Lower leg skin (tissue), 4 donors: Measurements from ENCODE around the gene LRRC41. TPM values are rescaled to one million over a fixed set of nuclear protein-coding genes. Genes with fewer than 3 reads are reported as not detected.
"Not testable (repeated sequence)": the region's sequence is repeated elsewhere in the genome, so short reads cannot be mapped to it uniquely, and the experiment has no call there.

Experiments
- DNase-seq, 2 donors: peaks; one replicate each; pipeline ENCODE4 v3.0.0-alpha.2; 2019; ENCODE audit warnings: low spot score in 2 of 2
- H3K4me3 ChIP-seq: fragments of 200-600 bp; sonication (generic); 2 replicates; pipeline ENCODE4 v1.5.1; 2017; ENCODE audit warnings: mild to moderate bottlenecking, low read depth; ENCODE audit not compliant: poor library complexity, severe bottlenecking
- POLR2A ChIP-seq, 2 donors: fragments of 450-650 bp; IDR thresholded peaks; one replicate each; pipeline ENCODE4 v1.6.1; 2016 to 2017; ENCODE audit warnings: antibody characterized with exemption in 2 of 2, mild to moderate bottlenecking in 1 of 2, moderate library complexity in 1 of 2
- WGBS, 2 donors: methylation state at CpG; one replicate each; pipeline ENCODE4 v1.1.5; 2018; 5-methylcytosine and 5-hydroxymethylcytosine counted together
- intact Hi-C: fragments of 100-400 bp; cut with DNase I; formaldehyde crosslinking; loops from one replicate; pipeline ENCODE4 v1.15.0; 2023; ENCODE audit warnings: low total_unique reads
- total RNA-seq, 4 donors: library from RNA; depleted of rRNA; stranded (reverse); fragments of >200 nt; gene quantifications; one replicate each; pipeline ENCODE4 v1.1.0, GENCODE V29; 2016
- TF ChIP-seq, protein P1 (sequence below), 3 donors: fragments of 450-650 bp; IDR thresholded peaks; one replicate each; pipeline ENCODE4 v1.5.1; 2016; ENCODE audit warnings: antibody characterized with exemption in 3 of 3, mild to moderate bottlenecking in 3 of 3, moderate library complexity in 2 of 3

The LRRC41 gene
- total RNA-seq, 4 donors from 2014 or later, result 74.6 to 87.8 (median 82.3) TPM

DNA sequence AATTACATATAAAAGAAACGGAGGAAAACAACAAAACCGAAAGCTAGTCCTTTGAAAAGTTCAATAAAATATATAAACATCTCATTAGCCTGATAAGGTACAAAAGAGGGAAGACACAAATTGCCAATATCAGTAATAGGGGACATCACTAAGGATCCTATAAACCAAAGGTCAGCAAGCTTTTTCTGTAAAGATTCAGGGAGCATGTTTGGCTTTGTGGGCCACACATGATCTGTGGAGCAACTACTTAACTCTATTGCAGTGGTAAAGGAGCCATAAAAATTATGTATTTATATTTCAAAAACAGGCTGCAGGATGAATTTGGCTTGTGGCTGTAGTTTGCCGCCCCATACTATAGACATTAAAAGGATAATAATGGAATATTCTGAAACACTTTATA is 31.7 kb upstream of the LRRC41 start:
- DNase-seq, result no peak

DNA sequence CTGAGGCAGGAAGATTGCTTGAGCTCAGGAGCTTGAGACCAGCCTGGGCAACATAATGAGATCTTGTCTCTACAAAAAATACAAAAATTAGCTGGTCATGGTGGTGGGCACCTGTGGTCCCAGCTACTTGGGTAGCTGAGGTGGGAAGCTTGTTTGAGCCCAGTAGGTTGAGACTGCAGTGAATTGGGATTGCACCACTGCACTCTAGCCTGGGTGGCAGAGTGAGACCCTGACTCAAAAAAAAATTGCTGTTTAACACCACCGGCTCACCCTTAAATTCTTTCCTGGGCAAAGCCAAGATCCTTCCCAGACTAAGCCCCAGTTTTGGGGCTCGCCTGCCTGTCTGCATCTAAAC is 30.6 kb upstream of the LRRC41 start:
- no peak overlapping the region for H3K4me3 ChIP-seq
- intact Hi-C loops, result no loop called here
- TF ChIP-seq, protein P1, sequence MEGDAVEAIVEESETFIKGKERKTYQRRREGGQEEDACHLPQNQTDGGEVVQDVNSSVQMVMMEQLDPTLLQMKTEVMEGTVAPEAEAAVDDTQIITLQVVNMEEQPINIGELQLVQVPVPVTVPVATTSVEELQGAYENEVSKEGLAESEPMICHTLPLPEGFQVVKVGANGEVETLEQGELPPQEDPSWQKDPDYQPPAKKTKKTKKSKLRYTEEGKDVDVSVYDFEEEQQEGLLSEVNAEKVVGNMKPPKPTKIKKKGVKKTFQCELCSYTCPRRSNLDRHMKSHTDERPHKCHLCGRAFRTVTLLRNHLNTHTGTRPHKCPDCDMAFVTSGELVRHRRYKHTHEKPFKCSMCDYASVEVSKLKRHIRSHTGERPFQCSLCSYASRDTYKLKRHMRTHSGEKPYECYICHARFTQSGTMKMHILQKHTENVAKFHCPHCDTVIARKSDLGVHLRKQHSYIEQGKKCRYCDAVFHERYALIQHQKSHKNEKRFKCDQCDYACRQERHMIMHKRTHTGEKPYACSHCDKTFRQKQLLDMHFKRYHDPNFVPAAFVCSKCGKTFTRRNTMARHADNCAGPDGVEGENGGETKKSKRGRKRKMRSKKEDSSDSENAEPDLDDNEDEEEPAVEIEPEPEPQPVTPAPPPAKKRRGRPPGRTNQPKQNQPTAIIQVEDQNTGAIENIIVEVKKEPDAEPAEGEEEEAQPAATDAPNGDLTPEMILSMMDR (IDR thresholded peaks at IDR 0.05), result no peak
- no peak for TF ChIP-seq POLR2A (IDR thresholded peaks at IDR 0.05)
- DNase-seq, result no peak
- WGBS, 2 donors, result 85 to 95% methylated on average over 2 of the region's 2 CpGs

More for the DNA sequence above, 31.7 kb upstream of the LRRC41 start:
- intact Hi-C loops, result no loop called here
- TF ChIP-seq, protein P1 (IDR thresholded peaks at IDR 0.05), result no peak
- TF ChIP-seq POLR2A (IDR thresholded peaks at IDR 0.05), result no peak
- WGBS, 2 donors, result 97 to 98% methylated on average over 3 of the region's 3 CpGs
- H3K4me3 ChIP-seq, result no peak overlapping the region

DNA sequence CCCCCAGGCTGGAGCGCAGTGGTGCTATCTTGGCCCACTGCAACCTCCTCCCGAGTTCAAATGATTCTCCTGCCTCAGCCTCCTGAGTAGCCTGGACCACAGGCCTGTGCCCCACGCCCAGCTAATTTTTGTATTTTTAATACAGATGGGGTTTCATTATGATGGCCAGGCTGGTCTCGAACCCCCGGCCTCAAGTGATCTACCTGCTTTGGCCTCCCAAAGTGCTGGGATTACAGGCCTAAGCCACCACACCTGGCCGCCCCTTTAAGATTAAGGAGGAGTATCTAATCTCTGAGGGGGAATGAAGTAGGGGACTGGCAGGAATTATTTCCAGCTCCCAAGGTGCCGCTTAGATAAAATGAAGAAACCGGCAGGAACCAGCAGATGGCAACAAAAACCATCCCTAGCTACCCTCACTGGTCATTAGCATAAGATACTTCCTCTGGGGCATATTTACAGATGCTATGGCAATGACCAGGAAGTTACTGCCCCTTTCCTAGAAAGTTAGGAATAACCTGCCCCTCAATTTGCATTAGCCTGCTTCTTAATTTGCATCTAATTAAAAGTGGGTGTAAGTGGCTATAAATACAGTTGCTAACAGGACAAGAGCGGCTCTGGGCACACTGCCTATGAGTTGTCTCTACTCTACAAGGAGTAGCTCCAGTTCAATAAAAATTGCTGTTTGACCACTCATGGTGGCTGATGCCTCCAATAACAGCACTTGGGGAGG is 30.0 kb upstream of the LRRC41 start:
- 76 to 81% methylated on average over 6 to 9 of the region's 9 CpGs for WGBS, 2 donors
- TF ChIP-seq POLR2A (IDR thresholded peaks at IDR 0.05), result no peak
- TF ChIP-seq, protein P1 (IDR thresholded peaks at IDR 0.05), result no peak
- DNase-seq, result no peak
- H3K4me3 ChIP-seq, result no peak overlapping the region
- intact Hi-C loops, result no loop called here

DNA sequence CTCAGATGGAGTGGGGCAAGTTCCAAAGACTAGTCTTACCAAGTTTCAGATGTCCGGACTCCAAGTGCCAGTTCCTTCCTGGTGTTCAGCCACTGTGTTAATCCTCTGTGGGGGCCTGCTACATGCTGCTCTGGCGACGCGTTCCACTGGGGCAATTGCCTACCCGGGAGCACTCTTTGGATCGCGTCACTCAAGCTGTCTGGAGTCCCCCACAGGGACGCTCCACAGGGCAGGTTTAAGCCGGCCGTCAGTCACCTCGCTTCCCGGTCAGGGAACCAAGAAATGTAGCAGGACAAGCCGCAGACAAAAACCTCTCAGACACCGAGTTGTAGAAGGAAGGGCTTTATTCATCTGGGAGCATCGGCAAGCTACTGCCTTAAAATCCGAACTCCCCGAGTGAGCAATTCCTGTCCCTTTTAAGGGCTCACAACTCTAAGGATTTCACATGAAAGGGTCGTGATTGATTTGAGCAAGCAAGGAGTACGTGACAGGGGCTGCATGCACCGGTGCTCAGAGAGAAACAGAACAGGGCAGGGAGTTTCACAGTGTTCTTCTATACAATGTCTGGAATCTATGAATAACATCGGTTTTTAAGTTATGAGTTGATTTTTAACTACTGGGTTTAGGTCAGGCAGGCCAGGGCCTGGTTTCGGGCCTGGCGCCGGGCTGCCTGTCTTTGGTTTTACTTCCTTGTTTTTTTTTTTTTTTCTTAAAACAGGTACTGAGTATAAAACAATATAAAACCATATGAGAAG is 28.5 kb upstream of the LRRC41 start:
- intact Hi-C loops, H3K4me3 ChIP-seq, DNase-seq: not testable (repeated sequence)
- 85 to 86% methylated on average over 24 of the region's 24 CpGs for WGBS, 2 donors

DNA sequence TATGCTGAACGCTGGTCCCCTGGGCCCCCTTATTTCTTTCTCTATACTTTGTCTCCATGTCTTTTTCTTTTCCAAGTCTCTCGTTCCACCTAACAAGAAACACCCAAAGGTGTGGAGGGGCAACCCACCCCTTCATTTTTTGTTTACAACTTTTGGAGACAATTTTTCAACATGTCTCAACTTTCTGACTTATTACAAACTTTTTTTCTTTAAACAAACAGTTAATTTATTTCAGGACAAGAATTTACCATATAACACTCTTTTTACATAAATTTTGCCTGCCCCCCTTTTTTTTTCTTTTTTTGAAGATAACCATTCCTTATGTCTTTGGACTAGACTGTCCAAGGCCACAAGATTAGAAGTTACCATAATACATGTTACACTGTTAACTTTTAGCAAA is 27.0 kb upstream of the LRRC41 start:
- H3K4me3 ChIP-seq, DNase-seq, intact Hi-C loops: not testable (repeated sequence)
- 86 to 94% methylated on average over 2 of the region's 2 CpGs for WGBS, 2 donors

DNA sequence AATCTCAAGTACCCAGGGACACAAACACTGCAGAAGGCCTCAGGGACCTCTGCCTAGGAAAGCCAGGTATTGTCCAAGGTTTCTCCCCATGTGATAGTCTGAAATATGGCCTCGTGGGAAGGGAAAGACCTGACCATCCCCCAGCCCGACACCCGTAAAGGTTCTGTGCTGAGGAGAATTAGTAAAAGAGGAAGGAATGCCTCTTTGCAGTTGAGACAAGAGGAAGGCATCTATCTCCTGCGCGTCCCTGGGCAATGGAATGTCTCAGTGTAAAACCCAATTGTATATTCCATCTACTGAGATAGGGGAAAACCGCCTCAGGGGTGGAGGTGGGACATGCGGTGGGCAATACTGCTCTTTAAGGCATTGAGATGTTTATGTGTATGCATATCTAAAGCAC is 26.4 kb upstream of the LRRC41 start:
- 75 to 81% methylated on average over 7 of the region's 7 CpGs for WGBS, 2 donors
- intact Hi-C loops, result loop anchor here (10.0 kb wide), 1 partner anchor 65 kb away; no protein-coding TSS in a partner anchor
- H3K4me3 ChIP-seq, DNase-seq: not testable (repeated sequence)

DNA sequence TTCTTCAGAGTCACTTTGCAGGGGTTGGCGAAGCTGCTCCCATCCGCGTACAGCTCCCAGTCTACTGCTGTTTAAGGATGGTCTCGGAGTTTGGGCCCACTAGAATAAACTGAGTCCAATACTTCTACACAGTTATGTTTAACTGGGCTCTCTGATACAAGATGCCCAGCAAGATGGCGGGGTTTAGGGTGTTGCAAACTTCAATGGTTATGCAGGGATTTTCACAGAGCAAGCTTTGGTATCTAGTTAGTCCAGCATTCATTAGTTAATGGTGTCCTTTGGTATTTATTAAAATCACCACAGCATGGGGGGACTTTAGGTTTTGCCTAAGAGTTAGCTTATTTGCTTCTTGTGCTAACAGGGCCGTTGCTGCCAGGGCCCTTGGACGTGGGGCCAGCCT is 24.8 kb upstream of the LRRC41 start:
- 92 to 96% methylated on average over 7 of the region's 7 CpGs for WGBS, 2 donors
- intact Hi-C loops, result loop anchor here (10.0 kb wide), 1 partner anchor 63 kb away; no protein-coding TSS in a partner anchor
- DNase-seq, H3K4me3 ChIP-seq: not testable (repeated sequence)

DNA sequence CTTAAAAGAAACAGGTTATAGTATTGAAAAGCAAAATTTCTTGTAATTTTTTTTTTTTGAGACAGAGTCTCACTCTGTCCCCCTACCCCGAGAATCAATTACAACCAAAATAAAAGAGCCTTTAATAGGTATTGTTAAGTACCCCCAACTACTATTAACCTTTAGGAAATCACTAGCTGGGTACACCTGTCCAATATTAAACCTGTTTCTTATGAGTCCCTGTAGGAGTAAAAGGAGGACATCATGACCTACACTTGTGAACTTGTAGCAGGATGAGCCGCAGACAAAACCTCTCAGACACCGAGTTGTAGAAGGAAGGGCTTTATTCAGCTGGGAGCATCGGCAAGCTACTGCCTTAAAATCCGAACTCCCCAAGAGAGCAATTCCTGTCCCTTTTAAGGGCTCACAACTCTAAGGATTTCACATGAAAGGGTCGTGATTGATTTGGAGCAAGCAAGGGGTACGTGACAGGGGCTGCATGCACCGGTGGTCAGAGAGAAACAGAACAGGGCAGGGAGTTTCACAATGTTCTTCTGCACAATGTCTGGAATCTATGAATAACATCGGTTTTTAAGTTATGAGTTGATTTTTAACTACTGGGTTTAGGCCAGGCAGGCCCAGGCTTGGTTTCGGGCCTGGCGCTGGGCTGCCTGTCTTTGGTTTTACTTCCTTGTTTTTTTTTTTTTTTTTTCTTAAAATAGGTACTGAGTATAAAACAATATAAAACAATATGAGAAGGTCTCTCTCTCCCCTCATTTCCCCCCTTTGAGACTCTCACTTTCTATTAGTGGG is 22.1 kb upstream of the LRRC41 start:
- H3K4me3 ChIP-seq, DNase-seq: not testable (repeated sequence)
- 86 to 87% methylated on average over 11 of the region's 11 CpGs for WGBS, 2 donors
- intact Hi-C loops, result loop anchor here (10.0 kb wide), 1 partner anchor 61 kb away; no protein-coding TSS in a partner anchor

DNA sequence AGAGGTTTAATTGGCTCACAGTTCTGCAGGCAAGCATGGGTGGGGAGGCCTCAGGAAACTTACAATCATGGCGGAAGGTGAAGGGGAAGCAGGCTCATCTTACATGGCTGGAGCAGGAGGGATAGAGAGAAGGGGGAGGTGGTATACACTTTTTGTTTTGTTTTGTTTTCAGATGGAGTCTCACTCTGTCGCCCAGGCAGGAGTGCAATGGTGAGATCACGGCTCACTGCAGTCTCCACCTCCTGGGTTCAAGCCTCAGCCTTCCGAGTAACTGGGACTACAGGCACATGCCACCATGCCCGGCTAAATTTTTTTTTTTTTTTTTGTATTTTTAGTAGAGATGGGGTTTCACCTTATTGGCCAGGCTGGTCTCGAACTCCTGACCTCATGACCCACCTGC is 18.8 kb upstream of the LRRC41 start:
- WGBS, 2 donors, result 90 to 94% methylated on average over 6 of the region's 6 CpGs
- DNase-seq, result peak in 1 of 2 donors; percentile 39
- intact Hi-C loops, result loop anchor here (10.0 kb wide), 1 partner anchor 57 kb away; no protein-coding TSS in a partner anchor
- H3K4me3 ChIP-seq, result not testable (repeated sequence)

DNA sequence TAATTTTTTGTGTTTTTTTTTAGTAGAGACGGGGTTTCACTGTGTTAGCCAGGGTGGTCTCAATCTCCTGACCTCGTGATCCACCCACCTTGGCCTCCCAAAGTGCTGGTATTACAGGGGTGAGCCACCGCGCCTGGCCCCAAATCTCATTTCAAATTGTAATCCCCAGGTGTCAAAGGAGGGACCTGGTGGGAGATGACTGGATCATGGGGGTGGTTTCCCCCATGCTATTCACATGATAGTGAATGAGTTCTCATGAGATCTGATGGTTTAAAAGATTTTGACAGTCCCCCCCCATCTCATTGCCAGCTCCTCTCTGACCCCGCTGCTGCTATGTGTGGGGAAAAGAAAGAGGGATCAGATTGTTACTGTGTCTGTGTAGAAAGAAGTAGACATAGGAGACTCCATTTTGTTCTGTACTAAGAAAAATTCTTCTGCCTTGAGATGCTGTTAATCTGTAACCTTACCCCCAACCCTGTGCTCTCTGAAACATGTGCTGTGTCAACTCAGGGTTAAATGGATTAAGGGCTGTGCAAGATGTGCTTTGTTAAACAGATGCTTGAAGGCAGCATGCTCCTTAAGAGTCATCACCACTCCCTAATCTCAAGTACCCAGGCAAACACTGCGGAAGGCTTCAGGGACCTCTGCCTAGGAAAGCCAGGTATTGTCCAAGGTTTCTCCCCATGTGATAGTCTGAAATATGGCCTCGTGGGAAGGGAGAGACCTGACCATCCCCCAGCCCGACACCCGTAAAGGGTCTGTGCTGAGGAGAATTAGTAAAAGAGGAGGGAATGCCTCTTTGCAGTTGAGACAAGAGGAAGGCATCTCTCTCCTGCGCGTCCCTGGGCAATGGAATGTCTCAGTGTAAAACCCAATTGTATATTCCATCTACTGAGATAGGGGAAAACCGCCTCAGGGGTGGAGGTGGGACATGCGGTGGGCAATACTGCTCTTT is 16.8 kb upstream of the LRRC41 start:
- intact Hi-C loops, result loop anchor here (10.0 kb wide), 1 partner anchor 55 kb away; no protein-coding TSS in a partner anchor
- not testable (repeated sequence) for H3K4me3 ChIP-seq
- 83% methylated on average over 13 of the region's 13 CpGs for WGBS, 2 donors
- peak in 1 of 2 donors; percentile 42 for DNase-seq
